DOHH2 (cell line): ENCODE measurements around the gene C2orf49.

Experiments
- H3F3A ChIP-seq: fragments of 200-600 bp; sonication (generic), shearing (Covaris generic); 2 replicates; pipeline ENCODE4 v1.6.0; 2016; ENCODE audit warnings: antibody characterized with exemption, mild to moderate bottlenecking; ENCODE audit not compliant: control insufficient read depth, insufficient read depth
- H3K27ac ChIP-seq: fragments of 200-600 bp; sonication (generic); 2 replicates; pipeline ENCODE4 v1.5.1; 2014; ENCODE audit warnings: low read depth, mild to moderate bottlenecking, low read length, moderate library complexity
- H3K27me3 ChIP-seq: fragments of 200-600 bp; sonication (generic); 2 replicates; pipeline ENCODE4 v1.6.1; 2014; ENCODE audit warnings: mild to moderate bottlenecking, low read length, mixed read lengths; ENCODE audit not compliant: control insufficient read depth
- H3K36me3 ChIP-seq: fragments of 200-600 bp; sonication (generic); 2 replicates; pipeline ENCODE4 v1.6.1; 2014; ENCODE audit warnings: mild to moderate bottlenecking, low read length, moderate library complexity, mixed read lengths; ENCODE audit not compliant: control insufficient read depth
- H3K4me1 ChIP-seq: fragments of 200-600 bp; sonication (generic); 2 replicates; pipeline ENCODE4 v1.6.1; 2014; ENCODE audit warnings: mild to moderate bottlenecking, low read length, mixed read lengths; ENCODE audit not compliant: control insufficient read depth
- H3K4me2 ChIP-seq: fragments of 200-600 bp; sonication (generic); 2 replicates; pipeline ENCODE4 v1.6.0; 2014; ENCODE audit warnings: mild to moderate bottlenecking, low read length, moderate library complexity
- H3K4me3 ChIP-seq: fragments of 200-600 bp; sonication (generic); 2 replicates; pipeline ENCODE4 v1.5.1; 2014; ENCODE audit warnings: mild to moderate bottlenecking, low read length, mixed read lengths
- H3K79me2 ChIP-seq: fragments of 200-600 bp; sonication (generic); 2 replicates; pipeline ENCODE4 v1.6.1; 2014; ENCODE audit warnings: mild to moderate bottlenecking, low read length, mixed read lengths; ENCODE audit not compliant: control insufficient read depth
- H3K9me2 ChIP-seq: fragments of 200-600 bp; sonication (generic); replicated peaks from 2 replicates; pipeline ENCODE4 v1.6.1; 2014; ENCODE audit warnings: mild to moderate bottlenecking, low read length, mixed read lengths; ENCODE audit not compliant: control insufficient read depth
- H3K9me3 ChIP-seq: fragments of 200-600 bp; sonication (generic); 2 replicates; pipeline ENCODE4 v1.6.1; 2014; ENCODE audit warnings: antibody characterized with exemption, low read length, mixed read lengths; ENCODE audit not compliant: control insufficient read depth, insufficient read depth
- H4K20me1 ChIP-seq: fragments of 200-600 bp; sonication (generic); 2 replicates; pipeline ENCODE4 v1.6.0; 2014; ENCODE audit warnings: low read depth, mild to moderate bottlenecking, antibody characterized with exemption, low read length, moderate library complexity; ENCODE audit not compliant: control insufficient read depth, insufficient read depth
- EZH2phosphoT487 ChIP-seq: fragments of 200-600 bp; sonication (generic); IDR thresholded peaks from 2 replicates; pipeline ENCODE4 v1.6.1; 2017; ENCODE audit warnings: borderline replicate concordance, mild to moderate bottlenecking, antibody characterized with exemption, low read length, moderate library complexity, mixed read lengths
- TF ChIP-seq, protein P1 (sequence below): fragments of 200-600 bp; sonication (generic); IDR thresholded peaks from one replicate; pipeline ENCODE4 v1.5.1; 2014; ENCODE audit warnings: antibody characterized with exemption, mild to moderate bottlenecking, low read depth, low read length; ENCODE audit not compliant: poor library complexity, severe bottlenecking

The C2orf49 gene

DNA sequence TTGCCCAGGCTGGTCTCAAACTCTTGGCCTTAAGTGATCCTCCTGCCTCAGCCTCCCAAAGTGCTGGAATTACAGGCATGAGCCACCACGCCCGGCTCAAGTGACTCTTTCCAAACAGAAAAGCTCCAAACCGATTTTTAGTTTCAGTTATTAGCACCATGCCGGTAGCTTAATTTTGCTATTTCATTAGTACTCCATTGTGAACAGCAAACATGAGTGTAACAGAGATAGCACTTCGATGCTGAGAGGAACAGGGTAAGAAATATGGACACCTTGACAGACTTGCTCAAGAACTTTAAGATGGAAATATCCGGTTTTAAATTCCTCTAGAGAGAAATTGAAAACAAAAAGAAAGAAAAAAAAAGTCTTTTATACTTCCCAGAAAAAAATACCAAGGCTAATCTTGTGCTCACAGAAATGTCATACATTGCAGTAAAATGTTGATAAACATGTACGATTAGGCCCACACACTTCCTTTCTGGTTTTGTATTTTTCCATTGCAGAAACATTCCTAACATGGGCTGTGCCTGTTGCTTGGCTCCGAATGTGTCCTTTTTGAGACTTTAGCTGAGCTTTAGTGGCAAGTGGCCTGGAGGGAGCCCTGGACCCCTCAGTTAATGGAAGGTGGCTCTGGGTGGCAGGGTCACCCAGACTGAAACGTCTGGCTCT is 43.2 kb downstream of the C2orf49 start:
- Histone ChIP-seq H3K9me2 (no peaks in the 10 kb centered on the region), H3K9me3 (no peaks in the 10 kb centered on the region), H3F3A (no peaks in the 10 kb centered on the region), H3K27ac (no peak overlapping the region), H3K79me2 (no peaks in the 10 kb centered on the region), H3K4me1 (no peaks in the 10 kb centered on the region), H3K4me2 (no peak overlapping the region), H3K27me3 (peaks cover 6% of the 10 kb centered on the region), H3K4me3 (no peak overlapping the region), H3K36me3 (no peaks in the 10 kb centered on the region), H4K20me1 (no peaks in the 10 kb centered on the region)
- no peak for TF ChIP-seq EZH2phosphoT487
- TF ChIP-seq, protein P1, sequence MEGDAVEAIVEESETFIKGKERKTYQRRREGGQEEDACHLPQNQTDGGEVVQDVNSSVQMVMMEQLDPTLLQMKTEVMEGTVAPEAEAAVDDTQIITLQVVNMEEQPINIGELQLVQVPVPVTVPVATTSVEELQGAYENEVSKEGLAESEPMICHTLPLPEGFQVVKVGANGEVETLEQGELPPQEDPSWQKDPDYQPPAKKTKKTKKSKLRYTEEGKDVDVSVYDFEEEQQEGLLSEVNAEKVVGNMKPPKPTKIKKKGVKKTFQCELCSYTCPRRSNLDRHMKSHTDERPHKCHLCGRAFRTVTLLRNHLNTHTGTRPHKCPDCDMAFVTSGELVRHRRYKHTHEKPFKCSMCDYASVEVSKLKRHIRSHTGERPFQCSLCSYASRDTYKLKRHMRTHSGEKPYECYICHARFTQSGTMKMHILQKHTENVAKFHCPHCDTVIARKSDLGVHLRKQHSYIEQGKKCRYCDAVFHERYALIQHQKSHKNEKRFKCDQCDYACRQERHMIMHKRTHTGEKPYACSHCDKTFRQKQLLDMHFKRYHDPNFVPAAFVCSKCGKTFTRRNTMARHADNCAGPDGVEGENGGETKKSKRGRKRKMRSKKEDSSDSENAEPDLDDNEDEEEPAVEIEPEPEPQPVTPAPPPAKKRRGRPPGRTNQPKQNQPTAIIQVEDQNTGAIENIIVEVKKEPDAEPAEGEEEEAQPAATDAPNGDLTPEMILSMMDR, result no peak

DNA sequence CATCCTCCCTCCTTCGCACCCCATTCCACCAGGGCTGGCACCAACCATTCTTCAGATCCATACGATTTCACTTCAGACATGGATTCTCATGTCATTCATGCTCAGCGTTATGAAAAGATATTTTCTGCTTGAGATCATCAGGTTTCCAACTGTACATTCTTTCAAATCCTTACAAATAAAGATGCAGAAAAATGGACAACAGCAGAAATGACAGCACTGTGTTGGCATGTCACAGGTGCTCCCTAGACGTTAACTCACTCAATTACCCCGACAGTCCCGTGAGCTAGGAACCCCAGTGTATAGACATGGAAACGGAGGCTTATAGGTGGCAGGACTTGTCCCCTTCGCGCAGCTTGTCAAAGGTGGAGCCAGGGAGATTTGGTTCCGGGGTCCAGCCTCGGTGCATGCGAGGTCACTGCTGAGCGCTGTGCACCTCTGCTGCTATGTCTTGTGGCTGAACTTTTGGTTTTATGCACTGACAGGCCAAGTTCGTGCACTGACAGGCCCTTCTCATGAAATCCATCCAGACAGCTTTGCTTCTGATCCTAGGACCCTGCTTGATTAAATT is 43.8 kb downstream of the C2orf49 start:
- no peak for TF ChIP-seq EZH2phosphoT487
- TF ChIP-seq, protein P1, result no peak
- no peak overlapping the region for H3K4me2 ChIP-seq
- no peak overlapping the region for H3K4me3 ChIP-seq
- no peaks in the 10 kb centered on the region for H3K4me1 ChIP-seq
- peaks cover 6% of the 10 kb centered on the region for H3K27me3 ChIP-seq
- no peaks in the 10 kb centered on the region for H3K36me3 ChIP-seq
- no peaks in the 10 kb centered on the region for H4K20me1 ChIP-seq
- no peaks in the 10 kb centered on the region for H3K9me2 ChIP-seq
- H3K79me2 ChIP-seq, result no peaks in the 10 kb centered on the region
- no peaks in the 10 kb centered on the region for H3K9me3 ChIP-seq
- H3K27ac ChIP-seq, result no peak overlapping the region
- H3F3A ChIP-seq, result no peaks in the 10 kb centered on the region

DNA sequence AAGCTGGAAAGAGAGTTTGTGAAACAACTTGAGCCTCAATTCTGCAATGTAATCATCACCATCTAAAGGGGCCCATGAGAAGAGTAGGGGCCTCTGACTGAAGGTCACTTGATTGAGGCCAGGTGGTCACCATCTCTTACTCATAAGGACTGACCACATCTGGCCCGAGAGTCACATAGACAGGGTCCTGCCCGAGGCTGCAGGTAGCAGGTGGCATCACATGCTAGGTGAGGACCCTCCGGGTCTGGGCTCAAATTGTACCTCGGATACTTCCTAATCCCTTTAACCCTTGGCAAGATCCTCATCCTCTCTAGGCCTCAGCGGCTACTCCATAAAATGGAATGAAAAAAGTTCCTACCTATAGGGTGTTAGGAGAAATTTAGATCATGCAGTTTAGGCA is 44.8 kb downstream of the C2orf49 start:
- Histone ChIP-seq H3K9me3 (no peaks in the 10 kb centered on the region), H4K20me1 (no peaks in the 10 kb centered on the region), H3K36me3 (no peaks in the 10 kb centered on the region), H3F3A (no peaks in the 10 kb centered on the region), H3K27me3 (peaks cover 6% of the 10 kb centered on the region), H3K27ac (no peak overlapping the region), H3K4me3 (no peak overlapping the region), H3K79me2 (no peaks in the 10 kb centered on the region), H3K4me1 (no peaks in the 10 kb centered on the region), H3K4me2 (no peak overlapping the region), H3K9me2 (no peaks in the 10 kb centered on the region)
- TF ChIP-seq EZH2phosphoT487, result no peak
- TF ChIP-seq, protein P1, result no peak
